Suppressor macrophage treated with lipopolysaccharide for 4 hours (primary cell): ENCODE results near the gene CPNE6.
A peak's percentile ranks its signal among the peaks of the same experiment; 100 is the strongest.

Experiments
- DNase-seq: peaks from one replicate; pipeline ENCODE4 v3.0.0-alpha.2; 2020

CPNE6 gene

DNA sequence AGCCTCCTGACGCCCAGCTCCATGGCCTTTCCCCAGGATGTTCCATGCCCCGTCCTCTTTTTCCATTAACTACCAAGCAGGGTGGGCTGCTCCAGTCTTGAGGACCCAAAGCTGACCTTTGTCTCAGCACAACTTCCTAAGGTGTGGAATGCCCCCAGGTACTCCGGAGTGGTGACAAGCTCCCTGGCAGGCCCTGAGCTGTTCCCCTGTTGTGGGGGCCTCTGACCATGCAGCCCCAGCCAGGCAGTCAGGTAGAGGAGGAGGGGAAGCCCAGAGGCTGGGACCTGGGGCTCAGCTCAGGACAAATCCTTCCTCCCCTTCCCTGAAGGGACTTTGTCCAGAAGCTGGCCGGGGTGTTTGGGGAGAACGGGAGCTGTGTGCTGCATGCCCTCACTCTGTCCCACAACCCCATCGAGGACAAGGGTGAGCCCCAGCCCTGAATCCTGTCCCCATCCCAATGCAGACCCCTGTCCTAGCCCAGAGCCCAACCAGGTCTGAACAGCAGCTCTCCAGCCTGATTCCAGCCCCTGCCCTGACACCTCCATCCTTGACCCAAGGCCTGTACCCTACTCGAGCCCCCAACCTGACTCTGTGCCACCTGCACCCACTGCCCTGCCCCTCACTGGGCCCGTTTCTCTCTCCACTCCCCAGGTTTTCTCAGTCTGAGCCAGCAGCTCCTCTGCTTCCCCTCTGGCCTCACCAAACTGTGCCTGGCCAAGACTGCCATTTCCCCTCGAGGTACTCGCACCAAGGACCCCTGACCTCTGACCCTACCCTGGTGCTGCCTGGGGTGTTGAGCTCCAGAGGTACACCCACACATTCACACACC is 15.2 kb upstream of the CPNE6 start:
- DNase-seq = no peak

GRCh38 chr14:24056800-24057184 is 14.6 kb upstream of the CPNE6 start:
- no peak for DNase-seq

DNA sequence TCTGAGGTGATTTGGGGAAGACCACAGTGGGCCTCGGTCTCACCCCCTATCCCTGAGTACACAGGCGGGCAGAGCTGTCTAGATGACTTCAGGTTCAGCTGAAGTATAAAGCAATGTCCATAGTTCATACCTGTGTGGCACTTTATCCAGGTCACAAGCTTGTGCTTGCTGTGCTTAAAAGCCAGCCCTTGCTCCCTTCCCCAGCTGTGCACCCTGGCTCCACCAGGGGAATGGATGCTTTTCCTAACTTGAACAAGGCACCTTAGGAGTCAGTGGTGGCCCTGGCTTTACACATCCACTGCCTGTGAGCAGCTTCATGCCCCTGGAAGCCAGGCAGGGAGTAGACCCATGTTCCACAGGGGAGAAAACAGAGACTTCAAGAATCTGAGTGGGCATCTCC is 14.1 kb upstream of the CPNE6 start:
- DNase-seq = no peak

DNA sequence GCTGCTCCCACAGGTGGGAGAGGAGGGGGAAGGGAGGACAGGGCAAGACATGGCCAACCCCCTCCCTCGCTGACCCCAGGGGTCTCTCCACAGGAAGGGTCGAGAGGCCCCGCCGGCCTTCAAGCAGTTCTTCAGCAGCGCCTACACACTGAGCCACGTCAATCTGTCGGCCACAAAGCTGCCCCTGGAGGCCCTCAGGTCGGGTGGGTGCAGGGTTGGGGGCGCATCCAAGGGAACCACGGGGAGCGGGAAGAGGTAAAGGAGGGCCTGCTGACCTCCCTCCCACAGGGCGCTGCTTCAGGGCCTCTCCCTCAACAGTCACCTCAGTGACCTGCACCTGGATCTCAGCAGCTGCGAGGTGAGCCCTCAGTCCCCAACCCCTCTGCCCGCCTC is 13.5 kb upstream of the CPNE6 start:
- no peak for DNase-seq

- DNase-seq = peak; percentile 91
Measured at GRCh38 chr14:24058260-24058950, 13.0 kb upstream of the CPNE6 start.

- no peak for DNase-seq
Measured at GRCh38 chr14:24058951-24059475, 12.3 kb upstream of the CPNE6 start.

DNA sequence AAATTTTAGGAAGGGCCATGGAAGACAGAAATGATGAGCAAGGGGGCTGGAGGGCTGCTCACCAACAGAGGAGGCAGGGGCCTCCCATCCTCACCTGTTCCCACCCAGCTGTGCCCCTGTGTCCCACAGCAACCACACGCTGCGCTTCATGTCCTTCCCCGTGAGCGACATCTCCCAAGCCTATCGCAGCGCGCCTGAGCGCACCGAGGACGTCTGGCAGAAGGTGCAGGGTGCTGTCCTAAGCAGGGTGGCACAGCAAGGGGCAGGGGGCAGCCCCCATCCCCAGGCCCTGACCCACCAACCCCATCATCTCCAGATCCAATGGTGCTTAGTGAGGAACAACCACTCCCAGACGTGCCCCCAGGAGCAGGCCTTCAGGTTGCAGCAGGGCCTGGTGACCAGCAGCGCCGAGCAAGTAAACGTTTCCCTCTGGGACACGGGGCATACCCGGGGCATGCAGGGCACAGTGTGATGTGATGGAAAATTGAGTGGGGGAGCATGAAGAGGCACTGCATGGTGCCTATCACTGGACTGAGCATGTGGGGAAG is 11.4 kb upstream of the CPNE6 start:
- no peak for DNase-seq

DNA sequence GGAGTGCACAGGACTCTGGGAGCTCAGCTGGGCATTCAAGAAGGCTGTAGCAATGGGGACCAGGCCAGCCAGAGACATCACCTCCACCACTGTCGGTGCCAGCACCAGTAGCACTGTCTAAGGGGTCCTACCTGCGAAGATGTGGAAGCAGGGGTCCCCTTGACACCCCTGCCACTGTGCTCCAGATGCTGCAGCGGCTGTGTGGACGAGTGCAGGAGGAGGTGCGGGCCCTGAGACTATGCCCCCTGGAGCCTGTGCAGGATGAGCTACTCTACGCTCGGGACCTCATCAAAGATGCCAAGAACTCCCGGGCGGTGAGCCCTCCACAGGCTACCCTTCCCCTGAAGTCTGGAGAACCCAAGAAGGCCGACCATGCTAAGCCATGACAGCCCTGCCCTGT is 10.9 kb upstream of the CPNE6 start:
- DNase-seq = no peak

DNA sequence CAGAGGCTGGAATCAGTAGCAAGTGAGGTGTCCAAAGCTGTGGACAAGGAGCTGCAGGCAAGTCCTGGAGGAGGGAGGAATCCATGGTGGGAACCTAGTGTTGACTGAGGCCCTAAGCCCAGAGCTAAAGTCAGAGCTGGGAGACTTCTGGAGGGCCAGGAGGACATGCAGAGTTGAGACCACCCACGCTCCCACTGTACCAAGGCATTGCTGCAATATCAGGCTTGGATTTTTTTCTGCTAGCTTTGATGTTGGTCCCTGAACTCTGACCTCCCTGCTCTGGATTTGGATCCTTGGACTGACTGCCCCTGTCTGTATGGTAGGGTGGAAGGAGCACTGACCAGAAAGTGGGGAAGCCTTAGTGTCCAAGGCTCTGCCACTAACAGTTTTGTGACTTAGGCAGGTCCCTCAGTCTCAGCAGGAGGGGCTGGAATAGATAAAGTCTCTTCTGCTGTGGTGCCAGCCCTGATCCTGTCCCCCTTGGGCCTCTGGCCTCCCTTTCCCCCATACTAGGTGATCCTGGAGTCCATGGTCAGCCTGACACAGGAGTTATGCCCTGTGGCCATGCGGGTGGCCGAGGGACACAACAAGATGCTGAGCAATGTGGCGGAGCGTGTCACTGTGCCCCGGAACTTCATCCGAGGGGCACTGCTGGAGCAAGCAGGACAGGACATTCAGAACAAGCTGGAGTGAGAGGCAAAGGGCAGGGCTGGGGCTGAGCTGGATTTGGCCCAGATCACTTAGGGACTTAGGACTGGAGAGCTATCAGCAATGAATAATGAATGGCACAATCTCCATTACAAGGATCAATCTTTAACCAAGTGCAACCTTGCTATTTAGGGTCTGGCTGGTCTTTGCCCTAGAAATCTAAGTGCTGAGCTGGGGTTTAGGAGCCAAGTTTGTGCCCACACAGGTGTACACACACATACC is 10.1 kb upstream of the CPNE6 start:
- no peak for DNase-seq

DNA sequence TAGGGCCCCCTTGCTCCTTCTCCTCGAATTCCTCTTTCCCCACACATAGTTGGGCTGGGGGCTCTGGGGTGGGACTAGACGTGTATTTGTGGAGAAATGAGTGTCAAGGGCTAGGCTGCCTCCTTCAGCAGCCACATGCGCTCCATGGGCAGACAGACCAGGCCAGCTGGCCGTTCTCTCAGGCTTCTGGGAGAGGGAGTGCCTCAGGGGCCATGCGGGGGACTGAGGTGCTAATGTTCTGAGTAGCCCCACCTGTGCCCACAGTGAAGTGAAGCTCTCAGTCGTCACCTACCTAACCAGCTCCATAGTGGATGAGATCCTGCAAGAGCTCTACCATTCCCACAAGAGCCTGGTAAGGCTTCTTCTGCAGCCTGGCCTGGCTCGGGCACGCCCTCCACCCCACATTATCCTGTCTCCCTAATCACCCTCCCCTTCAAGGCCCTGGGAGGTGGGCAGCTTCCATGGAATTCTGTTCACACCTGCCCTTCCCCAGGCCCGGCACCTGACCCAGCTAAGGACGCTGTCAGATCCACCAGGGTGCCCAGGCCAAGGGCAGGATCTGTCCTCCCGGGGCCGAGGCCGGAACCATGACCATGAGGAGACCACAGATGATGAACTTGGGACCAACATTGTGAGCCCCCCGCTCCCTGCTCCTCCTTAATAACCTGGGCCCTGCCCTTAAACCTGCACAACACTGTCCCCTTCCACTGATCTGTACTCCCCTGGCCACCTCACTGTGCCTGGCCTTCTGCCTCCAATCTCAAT is 9.0 kb upstream of the CPNE6 start:
- DNase-seq = no peak

- DNase-seq = no peak
Measured at GRCh38 chr14:24063263-24063836, 8.0 kb upstream of the CPNE6 start.

GRCh38 chr14:24064091-24064795 is 7.1 kb upstream of the CPNE6 start:
- DNase-seq = no peak

GRCh38 chr14:24064856-24065255 is 6.5 kb upstream of the CPNE6 start:
- no peak for DNase-seq

DNA sequence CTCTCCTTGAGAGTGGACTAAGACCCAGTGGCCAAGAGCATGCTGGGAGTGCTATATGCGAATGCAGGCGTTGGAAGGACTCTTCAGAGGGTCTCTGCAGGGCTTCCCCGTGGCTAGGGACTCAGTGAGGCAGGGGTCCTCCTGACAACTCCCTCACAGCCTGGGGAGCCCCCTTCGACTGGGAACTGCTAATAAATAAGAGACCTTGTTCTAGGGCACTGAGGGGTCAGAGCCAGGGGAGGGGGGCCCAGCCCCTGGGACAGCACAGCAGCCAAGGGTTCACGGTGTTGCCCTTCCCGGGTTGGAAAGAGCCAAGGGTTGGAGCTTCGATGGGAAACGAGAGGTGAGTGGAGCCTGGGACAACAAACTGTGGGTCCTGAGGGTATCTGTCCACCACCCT is 6.0 kb upstream of the CPNE6 start:
- no peak for DNase-seq

GRCh38 chr14:24066496-24067132 is 4.7 kb upstream of the CPNE6 start:
- no peak for DNase-seq

GRCh38 chr14:24067133-24068082 is 4.0 kb upstream of the CPNE6 start:
- DNase-seq = no peak

DNA sequence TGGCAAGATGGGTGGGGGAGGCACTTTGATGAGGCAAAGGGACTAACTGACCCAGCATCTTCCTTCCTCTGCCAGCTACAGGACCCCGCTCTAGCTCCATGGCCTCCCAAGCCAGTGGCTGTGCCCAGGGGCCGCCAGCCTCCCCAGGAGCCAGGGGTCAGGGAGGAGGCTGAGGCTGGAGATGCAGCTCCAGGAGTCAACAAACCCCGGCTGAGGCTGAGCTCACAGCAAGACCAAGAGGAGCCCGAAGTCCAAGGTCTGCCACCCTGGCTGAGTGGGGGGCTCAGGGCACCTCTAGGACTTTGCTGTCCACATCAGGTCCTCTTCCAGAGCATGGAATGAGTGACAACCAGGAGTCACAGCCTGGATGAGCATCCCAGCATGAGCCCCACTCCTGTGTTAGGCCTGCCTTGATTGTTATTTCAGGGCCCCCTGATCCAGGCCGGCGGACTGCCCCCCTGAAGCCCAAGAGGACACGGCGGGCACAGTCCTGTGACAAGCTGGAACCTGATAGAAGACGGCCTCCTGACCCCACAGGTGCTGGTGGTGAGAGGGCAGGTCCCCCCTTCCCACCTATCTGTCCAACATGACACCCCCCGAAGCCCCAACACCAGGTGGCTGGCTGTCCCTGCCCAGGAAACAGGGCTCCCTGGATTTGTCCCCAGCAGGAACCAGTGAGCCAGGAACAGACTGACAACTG is 2.5 kb upstream of the CPNE6 start:
- no peak for DNase-seq

DNA sequence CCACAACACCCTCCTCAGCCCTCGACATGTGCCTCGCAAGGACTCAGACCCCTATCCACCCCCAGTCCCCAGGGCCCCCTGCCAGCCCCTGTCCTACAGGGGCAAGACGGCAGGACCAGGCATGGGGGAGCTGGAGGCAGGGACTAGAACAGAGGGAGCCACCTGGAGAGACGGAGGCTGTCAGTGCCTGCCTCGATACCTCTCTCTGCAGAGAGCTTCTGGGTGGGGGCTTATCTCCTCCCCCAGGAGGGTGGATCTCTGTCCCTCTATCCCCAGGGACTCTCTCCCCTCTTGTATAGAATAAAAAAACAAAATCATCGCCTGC is 2.0 kb upstream of the CPNE6 start:
- no peak for DNase-seq
